A549 (cell line): ENCODE results near the gene IGSF9B. TPM values are rescaled to one million over a fixed set of nuclear protein-coding genes. Genes with fewer than 3 reads are reported as not detected.

Source experiments
- ATAC-seq, 2 experiments: fragments of 200-7000 bp in 1 of 2; fragments of >200 bp in 1 of 2; cut with Nextera tagmentation in 1 of 2; cut with Tn5 transposase in 1 of 2; 3 replicates each; pipeline versions ENCODE4 v1.8.0 to v1.9.1; 2018 to 2020; ENCODE audit warnings: mild to moderate bottlenecking in 1 of 2, moderate library complexity in 1 of 2
- CTCF ChIA-PET: fragments of 300-600 bp; sonication (Branson Sonifier 250); formaldehyde crosslinking; extraction: SDS; loops from one replicate; lab custom pipeline; 2021; ENCODE audit warnings: antibody characterized with exemption, inconsistent platforms; lab: Yijun Ruan, JAX
- POLR2A ChIA-PET: fragments of 350-600 bp; formaldehyde crosslinking; extraction: SDS; loops from one replicate; lab custom pipeline; 2021; ENCODE audit warnings: antibody characterized with exemption, inconsistent platforms; lab: Yijun Ruan, JAX
- DNase-seq, 2 experiments: peaks; one replicate each; pipeline versions ENCODE4 v3.0.0 to v3.0.0-alpha.2; 2011 to 2016; ENCODE audit warnings: low read depth in 1 of 2, low spot score in 1 of 2
- FAIRE-seq: peaks from 2 replicates; lab custom pipeline; 2011; peaks lifted over from hg19 to GRCh38; lab: Jason Lieb, UNC
- H3K27ac ChIP-seq, 2 experiments: fragments of >200 bp; sonication (Bioruptor Twin); formaldehyde crosslinking; 3 replicates each; pipeline ENCODE4 v1.5.1; 2016 to 2017
- H3K4me1 ChIP-seq: fragments of >200 bp; sonication (Bioruptor Twin); formaldehyde crosslinking; 3 replicates; pipeline ENCODE4 v1.6.1; 2016
- H3K4me2 ChIP-seq: fragments of >200 bp; sonication (Bioruptor Twin); formaldehyde crosslinking; 3 replicates; pipeline ENCODE4 v1.6.1; 2016
- H3K4me3 ChIP-seq: fragments of >200 bp; sonication (Bioruptor Twin); formaldehyde crosslinking; 3 replicates; pipeline ENCODE4 v1.5.1; 2016
- H3K9me3 ChIP-seq: fragments of >200 bp; sonication (Bioruptor Twin); formaldehyde crosslinking; 3 replicates; pipeline ENCODE4 v1.6.1; 2016
- CBX8 ChIP-seq: fragments of 200-600 bp; sonication (generic); IDR thresholded peaks from 2 replicates; pipeline ENCODE4 v1.6.1; 2016
- EHMT2 ChIP-seq: fragments of 200-600 bp; sonication (generic); IDR thresholded peaks from 2 replicates; pipeline ENCODE4 v1.6.1; 2016; ENCODE audit warnings: antibody characterized with exemption, low read depth, mild to moderate bottlenecking, moderate library complexity
- FOXS1 ChIP-seq: fragments of 250-450 bp; sonication (Bioruptor Pico); IDR thresholded peaks from 2 replicates; pipeline ENCODE4 v1.5.0; 2020; ENCODE audit warnings: mild to moderate bottlenecking, moderate library complexity
- GATA3 ChIP-seq: IDR thresholded peaks from 2 replicates; pipeline ENCODE4 v1.6.1; 2012; ENCODE audit warnings: borderline replicate concordance
- HOXA7 ChIP-seq: fragments of 250-450 bp; sonication (Bioruptor Pico); IDR thresholded peaks from 2 replicates; pipeline ENCODE4 v1.5.0; 2020; ENCODE audit warnings: mild to moderate bottlenecking, moderate library complexity
- KDM5A ChIP-seq: fragments of 200-600 bp; sonication (generic); IDR thresholded peaks from 2 replicates; pipeline ENCODE4 v1.6.1; 2016; ENCODE audit warnings: antibody characterized with exemption, mild to moderate bottlenecking
- MYC ChIP-seq: IDR thresholded peaks from 2 replicates; pipeline ENCODE4 v1.6.1; 2012; ENCODE audit warnings: mild to moderate bottlenecking, inconsistent platforms, low read length, improper control_type of control experiment, borderline replicate concordance
- RAD21 ChIP-seq, 2 experiments: fragments of >200 bp in 1 of 2; sonication (Bioruptor Twin) in 1 of 2; formaldehyde crosslinking in 1 of 2; IDR thresholded peaks in 1 of 2; conservative IDR thresholded peaks in 1 of 2; 2 replicates in 1 of 2; 3 replicates in 1 of 2; pipeline ENCODE4 v1.6.1; 2012 to 2018; ENCODE audit warnings: inconsistent platforms in 1 of 2
- RARB ChIP-seq: fragments of 250-450 bp; sonication (Bioruptor Pico); IDR thresholded peaks from 2 replicates; pipeline ENCODE4 v1.8.0; 2021; ENCODE audit warnings: mild to moderate bottlenecking, moderate library complexity
- RCOR1 ChIP-seq: fragments of 150-350 bp; IDR thresholded peaks from 2 replicates; pipeline ENCODE4 v1.6.1; 2014; ENCODE audit warnings: antibody characterized with exemption, low read length, low read depth
- REST ChIP-seq: fragments of 200-600 bp; sonication (generic); IDR thresholded peaks from 2 replicates; pipeline ENCODE4 v1.6.1; 2016; ENCODE audit warnings: antibody characterized with exemption, mild to moderate bottlenecking, moderate library complexity
- RFX5 ChIP-seq: fragments of 450-650 bp; IDR thresholded peaks from 2 replicates; pipeline ENCODE4 v1.7.1; 2014; ENCODE audit warnings: antibody characterized with exemption, mild to moderate bottlenecking, moderate library complexity
- TFCP2L1 ChIP-seq: fragments of 250-450 bp; sonication (Bioruptor Pico); IDR thresholded peaks from 2 replicates; pipeline ENCODE4 v1.5.0; 2021; ENCODE audit warnings: mild to moderate bottlenecking
- TP53 ChIP-seq: fragments of 250-450 bp; sonication (Bioruptor Pico); IDR thresholded peaks from 2 replicates; pipeline ENCODE4 v1.5.0; 2021; ENCODE audit warnings: mild to moderate bottlenecking, moderate library complexity
- ZNF302 ChIP-seq: fragments of 250-450 bp; sonication (Bioruptor Pico); IDR thresholded peaks from 2 replicates; pipeline ENCODE4 v1.9.0; 2021; ENCODE audit warnings: inconsistent platforms, mild to moderate bottlenecking, moderate library complexity
- WGBS: methylation state at CpG from one replicate; pipeline ENCODE4 v1.1.6; 2017; ENCODE audit errors: missing lambda C conversion rate; 5-methylcytosine and 5-hydroxymethylcytosine counted together
- polyA plus RNA-seq, 4 experiments: library from polyadenylated mRNA; depleted of rRNA in 3 of 4; stranded (reverse); fragments of >200 nt; fragmentation: RNase III in 1 of 4; extraction: RNeasy Plus Mini Kit Qiagen cat#74134 plus additional on column Dnase treatment in 1 of 4; gene quantifications; 2 replicates in 3 of 4; 3 replicates in 1 of 4; pipeline ENCODE4 v1.2.3, GENCODE V29; 2011 to 2017

Gene IGSF9B
- polyA plus RNA-seq, 2 of the 4 experiments (the other 2 are of a cell fraction) = 0.41 to 0.61 TPM

- TF ChIP-seq RCOR1 (no peak), FOXS1 (CRISPR knock-in tag) (no peak), HOXA7 (CRISPR knock-in tag) (no peak)
Observed at GRCh38 chr11:133948711-133949110, 8.1 kb downstream of the IGSF9B start (continued).

DNA sequence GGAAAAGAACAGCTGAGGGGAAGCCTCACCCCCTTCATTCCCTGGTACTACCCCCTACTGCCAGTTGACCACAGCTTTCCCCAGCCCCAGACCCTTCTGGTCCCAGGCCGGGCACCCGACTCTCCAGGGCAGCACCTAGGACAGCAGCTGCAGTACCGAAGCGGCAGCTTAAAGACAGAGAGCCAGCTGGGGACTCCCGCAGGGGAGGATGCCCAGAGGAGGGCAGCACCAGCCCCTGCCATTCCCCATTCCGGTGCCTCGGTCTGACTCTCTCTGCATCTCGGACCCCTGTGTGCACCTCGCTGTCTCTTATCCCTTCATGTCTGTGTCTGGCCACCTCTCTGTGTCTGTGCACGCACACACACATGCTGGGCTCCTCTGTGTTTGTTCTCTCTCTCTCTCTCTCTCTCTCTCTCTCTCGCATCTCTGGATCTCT is 9.4 kb downstream of the IGSF9B start:
- FAIRE-seq = no peak
- no peaks in the 10 kb centered on the region for H3K9me3 ChIP-seq
- DNase-seq = peak; percentile 44 to 58
- no peak overlapping the region for H3K4me2 ChIP-seq
- 0 out of 2 replicates have a peak, but pooled peaks have one; percentile 31 for TF ChIP-seq EHMT2
- no peak for TF ChIP-seq MYC
- no peak for TF ChIP-seq ZNF302
- peak in 1 of 2 experiments; percentile 21; a peak in 3 of 5 replicates for TF ChIP-seq RAD21 (conservative IDR thresholded peaks at IDR 0.05 in 1 of 2, IDR thresholded peaks at IDR 0.05 in 1 of 2)
- peak; percentile 90 for TF ChIP-seq REST
- TF ChIP-seq CBX8 = no peak
- TF ChIP-seq KDM5A = no peak
- no peak for TF ChIP-seq GATA3
- 0 out of 3 replicates have a peak, but pooled peaks cover 3% of the 10 kb centered on the region for H3K4me1 ChIP-seq
- no peak overlapping the region for H3K27ac ChIP-seq
- ATAC-seq = peak; percentile 92 to 94
- 26% methylated on average over 5 of the region's 11 CpGs for WGBS
- ChIA-PET POLR2A (no interaction called here), CTCF (interaction anchor here (0.5 to 2.0 kb wide), 4 partner anchors 9 to 240 kb away, joined by 3 to 5 read pairs (median 3); partner anchors contain the start of gene IGSF9B)
- H3K4me3 ChIP-seq = no peak overlapping the region

- ChIA-PET CTCF (interaction anchor here (0.5 to 2.3 kb wide), 5 partner anchors 9 to 240 kb away, joined by 3 to 7 read pairs (median 3); partner anchors contain the start of gene IGSF9B), POLR2A (no interaction called here)
- FAIRE-seq = no peak
- H3K4me2 ChIP-seq = no peak overlapping the region
- no peak for TF ChIP-seq TFCP2L1 (CRISPR knock-in tag)
- TF ChIP-seq, all 56 proteins: peak for 0
- 0 out of 3 replicates have a peak, but pooled peaks cover under 1% of the 10 kb centered on the region for H3K4me1 ChIP-seq
- no peaks in the 10 kb centered on the region for H3K9me3 ChIP-seq
- WGBS = 38% methylated on average over 15 of the region's 26 CpGs
- H3K27ac ChIP-seq = no peak overlapping the region
- ATAC-seq (peak; percentile 44 to 52; a peak in 5 of 6 replicates), DNase-seq (no peak)
- H3K4me3 ChIP-seq = no peak overlapping the region
Observed at GRCh38 chr11:133946541-133947318, 10.0 kb downstream of the IGSF9B start.

- no peaks in the 10 kb centered on the region for H3K9me3 ChIP-seq
- ATAC-seq (no peak), FAIRE-seq (no peak), DNase-seq (no peak)
- WGBS = 68% methylated on average over 19 of the region's 20 CpGs
- ChIA-PET POLR2A (no interaction called here), CTCF (interaction anchor here (2.3 kb wide), 1 partner anchor 18 kb away, joined by 7 read pairs; no protein-coding TSS in a partner anchor)
- no peak overlapping the region for H3K4me3 ChIP-seq
- no peak overlapping the region for H3K27ac ChIP-seq
- no peaks in the 10 kb centered on the region for H3K4me1 ChIP-seq
- no peak overlapping the region for H3K4me2 ChIP-seq
- TF ChIP-seq TP53 (CRISPR knock-in tag) (no peak), RARB (CRISPR knock-in tag) (no peak), CBX8 (no peak), RFX5 (no peak)
Observed at GRCh38 chr11:133946051-133946450, 10.7 kb downstream of the IGSF9B start.
